Neuron (in vitro differentiated cells): ENCODE results near the gene EMX1.
A peak's percentile ranks its signal among the peaks of the same experiment; 100 is the strongest.

Source experiments
- H2AFZ ChIP-seq: one replicate; pipeline ENCODE4 v1.6.1; 2013; ENCODE audit warnings: low read depth, mild to moderate bottlenecking, inconsistent platforms, low read length, moderate library complexity
- H3K27me3 ChIP-seq: one replicate; pipeline ENCODE4 v1.6.1; 2013; ENCODE audit warnings: low read length; ENCODE audit not compliant: insufficient read depth
- H3K36me3 ChIP-seq: one replicate; pipeline ENCODE4 v1.6.1; 2013; ENCODE audit warnings: low read length; ENCODE audit not compliant: insufficient read depth
- H3K4me1 ChIP-seq: one replicate; pipeline ENCODE4 v1.6.1; 2013; ENCODE audit warnings: low read length; ENCODE audit not compliant: insufficient read depth
- H3K4me3 ChIP-seq: 2 replicates; pipeline ENCODE4 v1.5.1; 2013; ENCODE audit warnings: mild to moderate bottlenecking, low read length, moderate library complexity
- H3K9me3 ChIP-seq: one replicate; pipeline ENCODE4 v1.6.1; 2013; ENCODE audit warnings: low read length

The EMX1 gene

DNA sequence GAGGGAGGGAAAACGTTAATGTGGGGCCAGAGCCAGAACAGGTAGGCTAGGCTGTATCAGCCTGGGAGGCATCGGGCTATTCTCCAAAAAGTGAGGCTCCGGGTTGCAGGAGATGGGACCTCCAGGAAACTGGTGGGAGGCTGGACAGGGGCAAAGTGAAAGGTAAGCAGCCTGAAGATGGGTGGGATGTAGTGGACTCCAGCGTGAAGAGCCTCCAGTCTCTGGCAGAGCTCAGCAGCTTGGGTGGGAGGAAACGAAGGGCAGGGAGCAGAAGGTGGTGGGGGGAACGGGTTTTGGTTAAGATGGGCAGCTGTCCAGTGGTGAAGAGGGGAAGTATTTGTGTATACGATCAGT, 3.1 kb upstream of the EMX1 start:
- Histone ChIP-seq H2AFZ (no peak overlapping the region), H3K4me3 (no peak overlapping the region), H3K4me1 (peaks cover 19% of the 10 kb centered on the region), H3K27me3 (peaks cover 90% of the 10 kb centered on the region), H3K36me3 (no peaks in the 10 kb centered on the region), H3K9me3 (no peaks in the 10 kb centered on the region)

DNA sequence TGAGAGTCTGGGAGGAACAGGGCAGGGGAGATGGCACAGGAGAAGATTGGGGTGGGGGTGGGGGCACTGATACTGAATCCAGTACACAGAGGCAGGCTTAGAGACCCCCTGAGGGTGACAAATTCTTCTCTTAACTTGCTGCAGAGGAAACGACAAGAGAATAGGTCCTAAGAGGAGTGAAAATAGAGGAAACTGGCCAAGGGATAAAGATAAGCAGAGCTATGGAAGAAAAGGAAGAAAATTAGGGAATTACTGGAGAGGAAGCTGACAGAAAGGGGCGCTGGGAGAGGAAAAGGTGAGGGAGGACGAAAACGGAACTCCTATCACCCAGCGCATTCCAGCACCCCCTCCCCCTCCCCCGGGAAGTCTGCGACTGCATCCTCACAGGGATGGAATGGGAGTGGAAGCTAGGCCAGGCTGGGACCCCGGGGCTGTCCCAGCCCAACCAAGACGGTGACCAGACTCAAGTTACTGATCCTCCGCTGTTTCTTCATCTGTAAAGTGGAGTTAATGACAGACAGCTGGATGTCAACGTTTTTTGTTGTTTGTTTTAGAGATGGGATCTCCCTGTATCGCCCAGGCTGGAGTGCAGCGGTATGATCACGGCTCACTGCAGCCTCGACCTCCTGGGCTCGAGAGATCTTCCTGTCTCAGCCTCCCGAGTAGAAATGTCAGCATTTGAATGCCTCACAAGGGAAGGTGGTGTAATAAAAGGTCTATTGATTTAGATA, 2.6 kb upstream of the EMX1 start:
- Histone ChIP-seq H2AFZ (no peak overlapping the region), H3K9me3 (no peaks in the 10 kb centered on the region), H3K36me3 (no peaks in the 10 kb centered on the region), H3K4me1 (peaks cover 19% of the 10 kb centered on the region), H3K4me3 (no peak overlapping the region), H3K27me3 (peaks cover 91% of the 10 kb centered on the region)

DNA sequence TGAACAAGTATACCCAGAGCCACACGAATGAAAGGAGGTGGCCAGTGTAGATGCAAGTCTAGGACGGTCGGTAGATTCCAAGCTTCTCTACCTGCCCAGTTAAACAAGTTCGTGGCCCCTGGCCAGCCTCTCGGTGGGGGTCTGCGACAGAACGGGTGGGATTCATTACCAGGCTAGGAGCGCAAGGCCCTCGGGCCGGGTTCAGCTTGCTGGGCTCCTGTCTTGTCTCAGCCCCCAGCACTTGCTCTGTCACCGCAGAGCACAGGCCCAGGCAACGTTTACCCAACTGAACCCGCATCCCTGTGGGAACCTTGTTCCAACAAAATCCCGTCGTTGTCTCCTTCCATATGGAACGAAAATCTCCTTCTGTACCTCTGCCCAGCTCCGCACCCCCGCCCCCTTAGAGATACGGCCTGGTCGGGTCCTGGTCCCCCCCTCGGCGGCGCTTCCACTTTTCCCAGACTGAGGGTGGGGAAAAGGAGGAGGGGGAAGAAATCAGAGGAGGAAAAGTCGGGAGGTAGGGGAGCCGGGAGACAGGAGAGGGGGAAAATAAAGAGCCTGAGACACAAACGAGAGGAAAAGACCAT, 1.9 kb upstream of the EMX1 start:
- no peak overlapping the region for H3K4me3 ChIP-seq

DNA sequence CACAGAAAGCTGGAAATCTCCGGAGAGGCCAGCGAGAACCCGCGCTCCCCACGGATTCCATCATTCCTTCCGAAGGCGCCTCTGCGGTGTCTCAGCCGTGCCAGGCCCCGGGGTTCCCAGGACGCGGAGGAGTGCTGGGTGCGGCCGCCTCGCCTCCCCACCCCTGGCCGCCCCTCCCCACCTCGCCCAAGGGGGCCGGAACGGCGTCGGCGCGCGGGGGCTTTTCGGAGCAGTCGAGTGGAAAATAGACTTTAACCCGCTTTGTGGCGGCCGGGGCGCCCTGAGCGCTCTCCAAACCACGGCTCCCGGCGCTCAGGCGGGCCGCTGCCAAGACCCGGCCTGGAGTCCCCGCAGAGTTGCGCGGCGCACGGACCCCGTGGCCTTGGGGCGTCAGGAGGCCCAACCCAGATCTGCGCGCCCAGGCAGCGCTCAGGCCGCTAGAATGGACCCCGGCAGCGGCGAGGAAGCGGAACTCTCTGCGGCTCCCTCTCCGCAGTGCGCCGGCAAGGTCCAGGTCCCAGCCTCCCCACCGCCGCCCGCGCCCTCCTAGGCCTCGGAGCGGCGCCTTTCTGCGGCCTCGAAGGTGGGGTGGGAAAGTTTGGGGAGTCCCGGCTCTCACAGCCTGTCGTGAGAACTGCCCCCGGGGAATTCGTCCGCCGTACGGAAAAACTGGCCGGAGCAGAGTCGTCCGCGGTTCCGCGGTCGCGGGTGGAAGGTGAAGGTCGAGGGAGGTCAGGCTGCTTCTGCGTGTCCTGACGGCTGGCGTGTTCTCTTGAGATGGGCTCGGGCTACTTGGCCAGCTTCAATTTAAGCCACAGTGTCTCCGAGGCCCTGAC, 1.2 kb upstream of the EMX1 start:
- Histone ChIP-seq H3K4me1 (peaks cover 25% of the 10 kb centered on the region), H3K4me3 (no peak overlapping the region), H3K36me3 (no peaks in the 10 kb centered on the region), H2AFZ (peak overlapping the region; percentile 49), H3K27me3 (peaks cover 94% of the 10 kb centered on the region), H3K9me3 (no peaks in the 10 kb centered on the region)

More for the DNA sequence above, 1.9 kb upstream of the EMX1 start:
- H2AFZ ChIP-seq = peak overlapping the region; percentile 49
- H3K36me3 ChIP-seq = no peaks in the 10 kb centered on the region
- peaks cover 22% of the 10 kb centered on the region for H3K4me1 ChIP-seq
- H3K27me3 ChIP-seq = peaks cover 94% of the 10 kb centered on the region
- H3K9me3 ChIP-seq = no peaks in the 10 kb centered on the region

DNA sequence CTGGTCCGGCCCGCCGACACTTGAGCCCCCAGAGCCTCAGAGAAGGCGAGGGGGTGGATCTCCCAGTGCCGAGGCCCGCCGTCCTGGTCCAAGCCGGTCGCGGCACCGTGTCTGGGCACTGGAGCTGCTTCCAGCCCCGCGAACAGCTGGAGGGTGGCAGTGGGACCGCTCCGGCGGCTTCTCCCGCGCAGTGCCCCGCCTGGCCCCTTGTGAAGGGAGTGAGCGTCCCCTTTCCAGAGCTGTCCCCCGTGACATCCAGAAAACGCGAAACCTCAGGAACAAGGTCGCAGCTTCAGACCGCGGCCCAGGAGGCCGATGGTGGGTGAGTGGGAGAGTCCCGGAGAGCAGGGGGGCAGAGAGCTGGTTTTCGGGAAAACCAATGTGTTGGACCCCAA, 579 bp upstream of the EMX1 start:
- peaks cover 94% of the 10 kb centered on the region for H3K27me3 ChIP-seq
- peak overlapping the region; percentile 49 for H2AFZ ChIP-seq
- H3K9me3 ChIP-seq = no peaks in the 10 kb centered on the region
- no peak overlapping the region for H3K4me3 ChIP-seq
- peaks cover 25% of the 10 kb centered on the region for H3K4me1 ChIP-seq
- no peaks in the 10 kb centered on the region for H3K36me3 ChIP-seq

DNA sequence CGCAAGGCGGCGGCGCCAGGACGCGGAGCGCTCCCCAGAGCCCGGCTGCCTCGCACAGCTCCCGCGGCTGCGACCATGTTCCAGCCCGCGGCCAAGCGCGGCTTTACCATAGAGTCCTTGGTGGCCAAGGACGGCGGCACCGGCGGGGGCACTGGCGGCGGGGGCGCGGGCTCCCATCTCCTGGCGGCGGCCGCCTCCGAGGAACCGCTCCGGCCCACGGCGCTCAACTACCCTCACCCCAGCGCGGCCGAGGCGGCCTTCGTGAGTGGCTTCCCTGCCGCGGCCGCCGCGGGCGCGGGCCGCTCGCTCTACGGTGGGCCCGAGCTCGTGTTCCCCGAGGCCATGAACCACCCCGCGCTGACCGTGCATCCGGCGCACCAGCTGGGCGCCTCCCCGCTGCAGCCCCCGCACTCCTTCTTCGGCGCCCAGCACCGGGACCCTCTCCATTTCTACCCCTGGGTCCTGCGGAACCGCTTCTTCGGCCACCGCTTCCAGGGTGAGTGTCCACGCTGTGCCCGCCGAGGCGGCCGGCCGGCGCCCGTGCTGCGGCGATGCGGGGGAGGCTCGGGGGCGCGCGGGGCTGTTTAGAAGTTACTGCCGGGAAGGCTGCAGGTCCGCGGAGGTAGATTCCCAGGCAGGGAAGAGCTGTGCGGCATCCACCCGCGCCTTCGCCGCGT, 696 bp downstream of the EMX1 start:
- Histone ChIP-seq H3K4me3 (no peak overlapping the region), H3K4me1 (peaks cover 25% of the 10 kb centered on the region), H3K36me3 (no peaks in the 10 kb centered on the region), H3K27me3 (peaks cover 97% of the 10 kb centered on the region), H3K9me3 (no peaks in the 10 kb centered on the region), H2AFZ (peak overlapping the region; percentile 44)

DNA sequence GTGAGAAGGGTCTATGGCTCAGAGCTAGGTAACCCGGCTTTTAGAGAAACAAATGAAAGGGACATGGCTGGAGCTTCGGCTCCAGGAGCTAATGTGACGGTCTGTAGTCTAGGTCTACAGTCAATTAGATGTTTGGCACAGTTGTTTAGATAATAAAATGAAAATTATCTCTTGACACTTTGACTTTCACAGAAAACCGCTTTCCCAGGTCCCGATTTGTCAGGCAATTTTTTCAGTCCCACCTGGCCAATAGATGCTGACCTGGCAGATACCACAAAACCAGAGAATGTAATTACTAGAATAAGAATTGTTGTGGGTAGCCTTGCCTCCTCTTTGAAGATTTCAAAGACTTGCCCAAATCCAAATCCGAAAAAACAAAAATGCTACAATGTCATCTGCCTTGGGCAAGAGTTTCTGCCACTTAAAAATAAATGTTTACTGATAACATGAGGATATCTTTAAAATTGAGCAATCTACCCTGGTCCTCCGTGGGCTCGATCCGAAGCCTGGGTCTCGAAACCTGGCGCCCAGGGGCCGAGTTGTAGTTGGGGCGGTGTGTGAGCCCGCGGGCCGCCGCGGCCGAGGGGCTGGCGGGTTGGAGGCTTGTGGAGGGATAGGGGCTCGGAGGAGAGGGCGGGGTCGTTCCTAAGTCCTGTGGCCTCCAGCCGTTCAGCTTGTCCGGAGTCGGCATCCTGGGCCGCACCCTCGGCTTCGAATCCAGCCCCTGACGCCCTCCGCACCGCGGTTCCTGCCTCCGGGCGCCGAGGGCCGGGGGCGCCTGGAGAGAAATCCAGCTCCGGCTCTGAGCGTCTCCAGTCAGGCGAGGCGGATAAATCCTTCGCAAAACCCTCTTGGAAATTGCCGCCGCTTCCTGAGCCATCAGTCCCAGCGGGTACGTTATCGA, 2.3 kb downstream of the EMX1 start:
- Histone ChIP-seq H3K36me3 (no peaks in the 10 kb centered on the region), H3K4me3 (no peak overlapping the region), H2AFZ (peak overlapping the region; percentile 74), H3K4me1 (peaks cover 25% of the 10 kb centered on the region), H3K27me3 (peaks cover 97% of the 10 kb centered on the region), H3K9me3 (no peaks in the 10 kb centered on the region)

DNA sequence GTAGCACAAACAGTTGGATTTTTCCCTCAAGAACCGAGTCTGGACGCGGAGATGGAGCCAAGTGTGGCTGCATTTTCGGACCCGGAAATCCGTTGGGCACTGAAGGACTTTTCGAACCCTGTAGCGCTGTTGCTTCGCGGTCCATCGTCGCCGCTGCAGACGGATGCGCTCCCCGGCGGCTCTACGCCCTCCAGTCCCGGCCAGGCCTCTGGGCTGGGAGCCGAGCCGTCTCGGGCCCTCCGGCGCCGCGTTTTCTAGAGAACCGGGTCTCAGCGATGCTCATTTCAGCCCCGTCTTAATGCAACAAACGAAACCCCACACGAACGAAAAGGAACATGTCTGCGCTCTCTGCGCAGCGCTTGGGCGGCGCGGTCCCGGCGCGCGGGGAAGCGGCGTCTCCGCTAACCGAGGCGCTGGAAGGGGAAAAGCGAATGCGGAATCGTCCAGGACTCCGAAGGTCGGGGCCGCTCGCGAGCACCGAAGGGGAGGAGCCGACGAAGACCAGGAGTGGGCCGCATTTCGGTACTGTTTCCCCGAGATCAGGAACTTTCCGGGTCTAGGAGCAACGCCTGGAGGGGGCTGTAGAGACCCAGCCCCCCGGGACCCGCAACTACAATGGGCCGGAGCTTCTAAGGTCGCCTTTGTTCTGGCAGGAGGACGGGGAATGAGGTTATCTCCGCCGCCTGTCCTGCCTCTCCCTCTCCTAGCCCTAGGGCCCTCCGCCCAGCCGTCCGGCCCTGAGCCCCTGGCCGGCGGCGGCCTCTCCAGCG, 3.2 kb downstream of the EMX1 start:
- peaks cover 25% of the 10 kb centered on the region for H3K4me1 ChIP-seq
- peaks cover 97% of the 10 kb centered on the region for H3K27me3 ChIP-seq
- no peak overlapping the region for H3K4me3 ChIP-seq
- no peaks in the 10 kb centered on the region for H3K36me3 ChIP-seq
- peak overlapping the region; percentile 74 for H2AFZ ChIP-seq
- no peaks in the 10 kb centered on the region for H3K9me3 ChIP-seq

DNA sequence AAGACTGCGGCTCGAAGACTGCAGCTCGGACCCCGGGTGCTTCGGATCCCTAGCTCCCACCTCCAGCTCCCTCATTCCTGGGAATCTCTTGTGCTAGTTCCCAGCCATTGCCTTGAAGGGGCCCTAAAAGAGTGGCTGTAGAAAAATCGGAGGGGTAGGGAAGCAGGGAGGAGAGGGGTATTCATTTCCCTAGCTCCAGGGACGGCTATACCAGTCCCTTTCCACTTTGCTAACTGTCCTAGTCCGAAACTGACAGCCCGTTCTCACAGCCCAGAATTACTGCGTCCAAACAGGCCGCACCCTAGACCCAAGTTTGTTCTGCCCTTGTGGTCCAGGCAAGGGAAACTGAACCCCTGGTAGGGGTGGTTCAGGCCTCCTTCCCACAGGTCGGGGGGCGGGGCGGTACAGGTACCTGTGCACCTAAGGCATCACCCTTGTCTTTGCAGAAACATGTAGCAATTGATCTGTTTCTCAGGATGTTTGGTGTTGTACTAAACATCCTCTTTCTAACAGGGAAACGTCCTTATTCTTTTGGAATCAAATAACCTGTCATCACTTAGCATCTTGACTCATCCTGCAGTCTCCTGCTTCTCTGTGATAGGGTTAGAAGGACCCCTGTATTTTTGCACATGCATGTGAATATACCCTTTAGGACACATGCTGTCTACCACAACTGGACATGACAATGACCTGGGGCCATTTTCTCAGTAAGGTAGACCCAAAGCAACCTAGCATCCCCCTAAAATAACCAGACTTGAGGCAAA, 4.0 kb downstream of the EMX1 start:
- H3K4me3 ChIP-seq = no peak overlapping the region
- peaks cover 97% of the 10 kb centered on the region for H3K27me3 ChIP-seq
- peak overlapping the region; percentile 74 for H2AFZ ChIP-seq
- H3K4me1 ChIP-seq = peaks cover 25% of the 10 kb centered on the region
- H3K36me3 ChIP-seq = no peaks in the 10 kb centered on the region
- H3K9me3 ChIP-seq = no peaks in the 10 kb centered on the region

DNA sequence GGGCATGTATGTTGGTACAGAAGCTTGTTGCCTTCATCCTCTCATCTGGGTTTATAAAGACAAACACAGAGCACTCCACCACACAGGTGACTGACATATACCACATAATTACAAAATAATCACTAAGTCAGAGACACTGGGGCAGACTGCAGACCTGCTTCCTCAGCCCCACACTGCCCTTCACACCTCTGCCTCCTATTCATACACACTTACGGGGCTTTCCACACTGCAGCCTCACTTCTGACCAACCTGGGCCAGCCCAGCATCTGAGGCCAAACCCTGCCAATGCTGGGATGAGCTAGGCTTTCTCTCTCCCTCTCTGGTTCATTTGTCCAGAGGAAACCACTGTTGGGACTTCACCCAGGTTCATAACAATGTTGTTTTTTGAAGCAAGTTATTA, 4.5 kb downstream of the EMX1 start:
- H3K27me3 ChIP-seq = peaks cover 97% of the 10 kb centered on the region
- no peaks in the 10 kb centered on the region for H3K36me3 ChIP-seq
- no peak overlapping the region for H2AFZ ChIP-seq
- peaks cover 20% of the 10 kb centered on the region for H3K4me1 ChIP-seq
- no peaks in the 10 kb centered on the region for H3K9me3 ChIP-seq
- no peak overlapping the region for H3K4me3 ChIP-seq

DNA sequence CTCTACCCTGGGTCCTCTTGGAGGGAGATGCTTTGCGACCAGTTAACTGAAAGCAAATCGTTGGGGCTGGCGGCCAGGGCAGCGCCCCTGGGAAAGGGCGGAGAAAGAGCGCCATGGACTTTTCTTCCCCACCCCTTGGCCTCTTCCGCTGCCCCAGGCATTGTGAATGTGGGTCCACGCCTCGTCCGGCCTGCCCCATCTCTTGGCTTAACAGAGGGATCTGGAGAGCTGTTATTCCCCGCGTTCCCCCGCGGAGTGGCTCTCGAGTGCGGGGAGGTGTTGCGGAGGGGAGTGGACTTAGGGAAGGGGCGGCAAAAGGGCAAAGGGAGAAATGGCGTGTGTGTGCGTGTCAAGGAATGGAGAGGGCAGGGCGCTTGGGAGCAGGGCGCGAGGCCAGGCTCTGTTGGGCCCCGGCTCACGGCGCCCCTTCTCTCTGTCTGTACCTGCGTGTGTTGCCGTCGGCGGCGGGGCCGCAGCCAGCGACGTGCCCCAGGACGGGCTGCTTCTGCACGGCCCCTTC, 6.6 kb downstream of the EMX1 start:
- Histone ChIP-seq H3K27me3 (peaks cover 100% of the 10 kb centered on the region), H3K36me3 (no peaks in the 10 kb centered on the region), H3K9me3 (no peaks in the 10 kb centered on the region), H3K4me3 (no peak overlapping the region), H2AFZ (no peak overlapping the region), H3K4me1 (peaks cover 6% of the 10 kb centered on the region)
